IPS-NIHi11 (cell line): Measurements from ENCODE around the gene SRPK1.
"Not testable (repeated sequence)": the region's sequence is repeated elsewhere in the genome, so short reads cannot be mapped to it uniquely, and the experiment has no call there.

Source experiments
- DNase-seq: peaks from one replicate; pipeline ENCODE4 v3.0.0; 2012; ENCODE audit warnings: mixed read lengths, low spot score

Gene SRPK1

GRCh38 chr6:35931120-35931561, 10.2 kb upstream of the SRPK1 start:
- DNase-seq: no peak

GRCh38 chr6:35929601-35930000, 8.7 kb upstream of the SRPK1 start:
- DNase-seq: no peak

GRCh38 chr6:35926509-35927215, 5.8 kb upstream of the SRPK1 start:
- DNase-seq: no peak

GRCh38 chr6:35925961-35926360, 5.1 kb upstream of the SRPK1 start:
- no peak for DNase-seq

GRCh38 chr6:35924146-35924545, 3.2 kb upstream of the SRPK1 start:
- DNase-seq: no peak

- no peak for DNase-seq
Observed at GRCh38 chr6:35922139-35922554, 1.2 kb upstream of the SRPK1 start.

- peak; percentile 35 for DNase-seq
Observed at GRCh38 chr6:35919827-35920751, 809 bp downstream of the SRPK1 start.

- DNase-seq: peak; percentile 33
Observed at GRCh38 chr6:35919085-35919826, 1.6 kb downstream of the SRPK1 start.

- DNase-seq: not testable (repeated sequence)
Observed at GRCh38 chr6:35916893-35917292, 4.0 kb downstream of the SRPK1 start.

- no peak for DNase-seq
Observed at GRCh38 chr6:35916056-35916455, 4.8 kb downstream of the SRPK1 start.

- no peak for DNase-seq
Observed at GRCh38 chr6:35914536-35914935, 6.4 kb downstream of the SRPK1 start.

- DNase-seq: no peak
Observed at GRCh38 chr6:35911871-35912653, 8.8 kb downstream of the SRPK1 start.

GRCh38 chr6:35909571-35909970, 11.3 kb downstream of the SRPK1 start:
- not testable (repeated sequence) for DNase-seq

GRCh38 chr6:35908753-35909401, 12.0 kb downstream of the SRPK1 start:
- not testable (repeated sequence) for DNase-seq

GRCh38 chr6:35907750-35908149, 13.1 kb downstream of the SRPK1 start:
- no peak for DNase-seq

- no peak for DNase-seq
Observed at GRCh38 chr6:35906499-35906846, 14.4 kb downstream of the SRPK1 start.

GRCh38 chr6:35905841-35906498, 14.9 kb downstream of the SRPK1 start:
- no peak for DNase-seq

GRCh38 chr6:35905141-35905785, 15.6 kb downstream of the SRPK1 start:
- DNase-seq: no peak

- no peak for DNase-seq
Observed at GRCh38 chr6:35903679-35904078, 17.2 kb downstream of the SRPK1 start.

- no peak for DNase-seq
Observed at GRCh38 chr6:35900448-35900847, 20.4 kb downstream of the SRPK1 start.
